ENCODE data around the gene EARS2.
"Not testable (repeated sequence)": the region's sequence is repeated elsewhere in the genome, so short reads cannot be mapped to it uniquely, and the experiment has no call there.

The EARS2 gene

GRCh38 chr16:23556881-23557778 lies at the start of gene EARS2, which contains the start of gene UBFD1:
EARS2 (minus strand) TSS chr16:23557350; CDS start chr16:23557343, 7 bp downstream.
UBFD1 (plus strand) TSS chr16:23557727; CDS start chr16:23557743, 16 bp downstream.
- peak; percentile 99 for DNase-seq

- DNase-seq = peak; percentile 36
Measured at GRCh38 chr16:23597003-23597756, 40.0 kb upstream of the EARS2 start.

- DNase-seq = peak; percentile 94
Measured at GRCh38 chr16:23595951-23596720, 39.0 kb upstream of the EARS2 start, which contains the start of gene NDUFAB1. NDUFAB1 (minus strand) TSS chr16:23596316; CDS start chr16:23596290, 26 bp downstream.

- DNase-seq = no peak
Measured at GRCh38 chr16:23595246-23595950, 38.2 kb upstream of the EARS2 start.

GRCh38 chr16:23594186-23594585 lies 37.0 kb upstream of the EARS2 start:
- no peak for DNase-seq

- no peak for DNase-seq
Measured at GRCh38 chr16:23590181-23590580, 33.0 kb upstream of the EARS2 start.

- DNase-seq = no peak
Measured at GRCh38 chr16:23587726-23588125, 30.6 kb upstream of the EARS2 start.

GRCh38 chr16:23584186-23585076 lies 27.3 kb upstream of the EARS2 start:
- no peak for DNase-seq

GRCh38 chr16:23583271-23583670 lies 26.1 kb upstream of the EARS2 start:
- not testable (repeated sequence) for DNase-seq

- no peak for DNase-seq
Measured at GRCh38 chr16:23581764-23582163, 24.6 kb upstream of the EARS2 start.

- DNase-seq = no peak
Measured at GRCh38 chr16:23580391-23580790, 23.2 kb upstream of the EARS2 start.

GRCh38 chr16:23579371-23579770 lies 22.2 kb upstream of the EARS2 start:
- DNase-seq = no peak

- no peak for DNase-seq
Measured at GRCh38 chr16:23578101-23578830, 21.1 kb upstream of the EARS2 start.

GRCh38 chr16:23577493-23577892 lies 20.3 kb upstream of the EARS2 start:
- no peak for DNase-seq

- DNase-seq = no peak
Measured at GRCh38 chr16:23575834-23576233, 18.7 kb upstream of the EARS2 start.

GRCh38 chr16:23573817-23574216 lies 16.7 kb upstream of the EARS2 start:
- no peak for DNase-seq

- no peak for DNase-seq
Measured at GRCh38 chr16:23572394-23572793, 15.2 kb upstream of the EARS2 start.

- no peak for DNase-seq
Measured at GRCh38 chr16:23571895-23572294, 14.7 kb upstream of the EARS2 start.

GRCh38 chr16:23570992-23571632 lies 14.0 kb upstream of the EARS2 start:
- DNase-seq = no peak

GRCh38 chr16:23567602-23568001 lies 10.5 kb upstream of the EARS2 start:
- no peak for DNase-seq

Measured in stimulated activated CD8-positive, alpha-beta memory T cell treated with anti-CD3 and anti-CD28 coated beads, Interleukin-4, amount 100 ng/mL, for 48 hours (primary cell).